H9 (cell line): Measurements from ENCODE around the gene ARHGAP9. TPM values are rescaled to one million over a fixed set of nuclear protein-coding genes. Genes with fewer than 3 reads are reported as not detected.

ENCODE experiments used
- DNase-seq: peaks from one replicate; pipeline ENCODE4 v3.0.0-alpha.2; 2017
- H2AFZ ChIP-seq: one replicate; pipeline ENCODE4 v1.6.1; 2013; ENCODE audit warnings: mild to moderate bottlenecking, low read length, control low read depth, moderate library complexity
- H2AK5ac ChIP-seq: 2 replicates; pipeline ENCODE4 v1.6.1; 2013; ENCODE audit warnings: low read length, control low read depth, mixed read lengths; ENCODE audit not compliant: insufficient read length
- H2BK120ac ChIP-seq: one replicate; pipeline ENCODE4 v1.6.1; 2013; ENCODE audit warnings: low read depth, mild to moderate bottlenecking, low read length, control low read depth, inconsistent platforms; ENCODE audit not compliant: poor library complexity, severe bottlenecking
- H2BK12ac ChIP-seq: 2 replicates; pipeline ENCODE4 v1.6.1; 2013; ENCODE audit warnings: low read length, control low read depth, mixed read lengths, low read depth; ENCODE audit not compliant: insufficient read length
- H2BK15ac ChIP-seq: 2 replicates; pipeline ENCODE4 v1.6.1; 2013; ENCODE audit warnings: low read depth, low read length, control low read depth
- H2BK20ac ChIP-seq: one replicate; pipeline ENCODE4 v1.6.1; 2013; ENCODE audit warnings: low read depth, mild to moderate bottlenecking, low read length, control low read depth, inconsistent platforms; ENCODE audit not compliant: poor library complexity, severe bottlenecking
- H2BK5ac ChIP-seq: 2 replicates; pipeline ENCODE4 v1.6.1; 2013; ENCODE audit warnings: low read length, control low read depth, mixed read lengths; ENCODE audit not compliant: insufficient read length
- H3K14ac ChIP-seq: 2 replicates; pipeline ENCODE4 v1.6.1; 2013; ENCODE audit warnings: low read length, control low read depth; ENCODE audit not compliant: insufficient read depth
- H3K18ac ChIP-seq: 2 replicates; pipeline ENCODE4 v1.6.1; 2013; ENCODE audit warnings: low read depth, mild to moderate bottlenecking, mixed read lengths, low read length, control low read depth; ENCODE audit not compliant: insufficient read length
- H3K23ac ChIP-seq: 2 replicates; pipeline ENCODE4 v1.6.1; 2013; ENCODE audit warnings: low read length, control low read depth, mixed read lengths, low read depth; ENCODE audit not compliant: insufficient read length
- H3K23me2 ChIP-seq: 2 replicates; pipeline ENCODE4 v1.6.1; 2013; ENCODE audit warnings: low read depth, mild to moderate bottlenecking, mixed read lengths, low read length, control low read depth; ENCODE audit not compliant: insufficient read length, poor library complexity, severe bottlenecking
- H3K27ac ChIP-seq: 2 replicates; pipeline ENCODE4 v1.5.1; 2013; ENCODE audit warnings: low read length, control low read depth, mixed read lengths, low read depth; ENCODE audit not compliant: insufficient read length
- H3K27me3 ChIP-seq: 2 replicates; pipeline ENCODE4 v1.6.1; 2013; ENCODE audit warnings: low read length, control low read depth, inconsistent platforms; ENCODE audit not compliant: insufficient read depth
- H3K4ac ChIP-seq: 2 replicates; pipeline ENCODE4 v1.6.1; 2013; ENCODE audit warnings: low read depth, mild to moderate bottlenecking, control low read depth, inconsistent platforms, low read length, moderate library complexity
- H3K4me1 ChIP-seq: 2 replicates; pipeline ENCODE4 v1.6.1; 2013; ENCODE audit warnings: low read length, control low read depth, inconsistent platforms; ENCODE audit not compliant: insufficient read depth
- H3K4me2 ChIP-seq: 2 replicates; pipeline ENCODE4 v1.6.1; 2013; ENCODE audit warnings: low read length, control low read depth, mixed read lengths; ENCODE audit not compliant: insufficient read length, insufficient read depth
- H3K56ac ChIP-seq: 2 replicates; pipeline ENCODE4 v1.6.1; 2013; ENCODE audit warnings: low read depth, mild to moderate bottlenecking, mixed read lengths, low read length, control low read depth; ENCODE audit not compliant: insufficient read length
- H3K79me1 ChIP-seq: 2 replicates; pipeline ENCODE4 v1.6.1; 2013; ENCODE audit warnings: low read depth, mild to moderate bottlenecking, moderate library complexity, low read length, control low read depth, inconsistent platforms; ENCODE audit not compliant: insufficient read depth, poor library complexity, severe bottlenecking
- H3K79me2 ChIP-seq: 2 replicates; pipeline ENCODE4 v1.6.1; 2013; ENCODE audit warnings: low read length, control low read depth, inconsistent platforms; ENCODE audit not compliant: insufficient read depth
- H3K9ac ChIP-seq: 2 replicates; pipeline ENCODE4 v1.6.1; 2013; ENCODE audit warnings: low read length, control low read depth, mixed read lengths; ENCODE audit not compliant: insufficient read length; ENCODE audit errors: extremely low read depth
- H3K9me3 ChIP-seq: one replicate; pipeline ENCODE4 v1.6.1; 2013; ENCODE audit warnings: low read depth, low read length, inconsistent platforms; ENCODE audit not compliant: control insufficient read depth
- H3T11ph ChIP-seq: one replicate; pipeline ENCODE4 v1.6.1; 2013; ENCODE audit warnings: mild to moderate bottlenecking, low read length, control low read depth, inconsistent platforms
- H4K20me1 ChIP-seq: one replicate; pipeline ENCODE4 v1.6.1; 2013; ENCODE audit not compliant: control insufficient read depth, insufficient read length, insufficient read depth
- H4K5ac ChIP-seq: 2 replicates; pipeline ENCODE4 v1.6.1; 2013; ENCODE audit warnings: low read depth, mild to moderate bottlenecking, mixed read lengths, low read length, control low read depth; ENCODE audit not compliant: insufficient read length
- H4K8ac ChIP-seq: replicated peaks from 2 replicates; pipeline ENCODE4 v1.6.1; 2013; ENCODE audit warnings: low read length, control low read depth, mixed read lengths, low read depth; ENCODE audit not compliant: insufficient read length
- H4K91ac ChIP-seq: 2 replicates; pipeline ENCODE4 v1.6.1; 2013; ENCODE audit warnings: low read depth, mild to moderate bottlenecking, moderate library complexity, mixed read lengths, low read length, control low read depth; ENCODE audit not compliant: insufficient read length
- H3K27ac Mint-ChIP-seq, 3 experiments: 2 replicates in 2 of 3; 3 replicates in 1 of 3; pipeline ENCODE4 v1.8.0; 2020 to 2021; ENCODE audit warnings: mixed read lengths in 3 of 3, mild to moderate bottlenecking in 1 of 3, moderate library complexity in 1 of 3
- H3K27me3 Mint-ChIP-seq: 2 replicates; pipeline ENCODE4 v1.8.0; 2021; ENCODE audit warnings: low read depth, mild to moderate bottlenecking, moderate library complexity, mixed read lengths
- H3K36me3 Mint-ChIP-seq, 3 experiments: 2 replicates in 2 of 3; 3 replicates in 1 of 3; pipeline ENCODE4 v1.8.0; 2020 to 2021; ENCODE audit warnings: low read depth in 3 of 3, mixed read lengths in 3 of 3; ENCODE audit not compliant: insufficient read depth in 1 of 3
- H3K4me1 Mint-ChIP-seq, 2 experiments: 2 replicates each; pipeline ENCODE4 v1.8.0; 2020; ENCODE audit warnings: mixed read lengths in 2 of 2
- H3K4me3 Mint-ChIP-seq, 2 experiments: 2 replicates in 1 of 2; 3 replicates in 1 of 2; pipeline ENCODE4 v1.8.0; 2020 to 2021; ENCODE audit warnings: mild to moderate bottlenecking in 2 of 2, mixed read lengths in 2 of 2, moderate library complexity in 1 of 2
- H3K9me3 Mint-ChIP-seq, 2 experiments: 2 replicates in 1 of 2; 3 replicates in 1 of 2; pipeline ENCODE4 v1.8.0; 2020; ENCODE audit warnings: mild to moderate bottlenecking in 2 of 2, mixed read lengths in 2 of 2, moderate library complexity in 1 of 2
- CTCF ChIP-seq: fragments of 200-600 bp; sonication (generic); conservative IDR thresholded peaks from 3 replicates; pipeline ENCODE4 v1.8.0; 2021; ENCODE audit warnings: antibody characterized with exemption, mild to moderate bottlenecking
- WGBS: extraction: QIAGEN DNeasy Blood & Tissue Kit; methylation state at CpG from one replicate; pipeline ENCODE4 v1.1.7; 2013; ENCODE audit warnings: missing lambda C conversion rate, low lambda C conversion rate, mixed read lengths; ENCODE audit not compliant: insufficient read length; ENCODE audit errors: extremely low coverage; 5-methylcytosine and 5-hydroxymethylcytosine counted together
- total RNA-seq: library from RNA; stranded (reverse); gene quantifications from 2 replicates; pipeline ENCODE4 v1.2.1, GENCODE V29; 2021

The ARHGAP9 gene
- total RNA-seq, 1 experiment from 2014 or later, result 3.7 TPM

DNA sequence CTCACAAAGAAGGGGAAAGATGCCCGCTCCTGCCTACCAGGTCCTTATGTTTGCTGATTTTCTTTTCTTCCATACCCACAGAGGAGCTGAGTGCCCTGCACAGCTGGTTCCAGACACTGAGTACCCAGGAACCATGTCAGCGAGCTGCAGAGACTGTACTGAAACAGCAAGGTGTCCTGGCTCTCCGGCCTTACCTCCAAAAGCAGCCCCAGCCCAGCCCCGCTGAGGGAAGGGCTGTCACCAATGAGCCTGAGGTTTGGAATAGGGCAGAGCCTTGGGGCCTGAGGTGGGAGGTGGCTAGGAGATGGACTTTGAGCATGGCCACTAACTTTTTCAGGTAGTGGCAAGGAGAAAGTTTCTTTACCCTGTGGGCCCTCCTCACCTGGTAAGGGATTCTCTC lies 10.5 kb upstream of the ARHGAP9 start:
- H3K18ac ChIP-seq, result no peak overlapping the region
- no peak overlapping the region for H3K27ac ChIP-seq
- H3K4me2 ChIP-seq, result no peak overlapping the region
- Mint-ChIP-seq H3K4me1 (peaks cover 7 to 8% of the 10 kb centered on the region in 2 experiments), H3K36me3 (peaks cover 55 to 61% (median 55%) of the 10 kb centered on the region in 3 experiments), H3K4me3 (peak overlapping the region in 1 of 2 experiments; percentile 97; a peak in 1 of 5 replicates), H3K27ac (no peak overlapping the region; a peak in 1 of 7 replicates), H3K9me3 (peaks cover 3 to 6% of the 10 kb centered on the region in 2 experiments; a peak in 3 of 5 replicates), H3K27me3 (no peaks in the 10 kb centered on the region)
- H3K27me3 ChIP-seq, result no peaks in the 10 kb centered on the region
- H2BK20ac ChIP-seq, result no peak overlapping the region
- no peaks in the 10 kb centered on the region for H3K79me1 ChIP-seq
- no peaks in the 10 kb centered on the region for H4K20me1 ChIP-seq
- H3K14ac ChIP-seq, result no peak overlapping the region
- no peak overlapping the region for H2BK15ac ChIP-seq
- no peak overlapping the region for H4K5ac ChIP-seq
- H4K8ac ChIP-seq, result no peak overlapping the region
- no peaks in the 10 kb centered on the region for H3K9me3 ChIP-seq
- H3T11ph ChIP-seq, result no peak overlapping the region
- no peak for TF ChIP-seq CTCF
- no peak overlapping the region for H2BK120ac ChIP-seq
- peaks cover 5% of the 10 kb centered on the region for H3K23me2 ChIP-seq
- H3K9ac ChIP-seq, result no peak overlapping the region
- no peak overlapping the region for H3K56ac ChIP-seq
- H4K91ac ChIP-seq, result no peak overlapping the region
- H3K23ac ChIP-seq, result no peak overlapping the region
- no peak overlapping the region for H3K4ac ChIP-seq
- WGBS, result no CpG with 5 or more reads among the region's 4 CpGs
- H2BK12ac ChIP-seq, result no peak overlapping the region
- peaks cover 8% of the 10 kb centered on the region; the same call in 1 of the 2 replicates for H3K79me2 ChIP-seq
- no peak for DNase-seq
- H2BK5ac ChIP-seq, result no peak overlapping the region
- no peak overlapping the region for H2AK5ac ChIP-seq
- H3K4me1 ChIP-seq, result peaks cover 2% of the 10 kb centered on the region; the same call in 1 of the 2 replicates
- H2AFZ ChIP-seq, result no peak overlapping the region
